ENCODE data around the gene POLR2C. TPM values are rescaled to one million over a fixed set of nuclear protein-coding genes. Genes with fewer than 3 reads are reported as not detected.

The POLR2C gene
- total RNA-seq, 2 experiments from 2014 or later = 52.5 to 57.0 TPM

DNA sequence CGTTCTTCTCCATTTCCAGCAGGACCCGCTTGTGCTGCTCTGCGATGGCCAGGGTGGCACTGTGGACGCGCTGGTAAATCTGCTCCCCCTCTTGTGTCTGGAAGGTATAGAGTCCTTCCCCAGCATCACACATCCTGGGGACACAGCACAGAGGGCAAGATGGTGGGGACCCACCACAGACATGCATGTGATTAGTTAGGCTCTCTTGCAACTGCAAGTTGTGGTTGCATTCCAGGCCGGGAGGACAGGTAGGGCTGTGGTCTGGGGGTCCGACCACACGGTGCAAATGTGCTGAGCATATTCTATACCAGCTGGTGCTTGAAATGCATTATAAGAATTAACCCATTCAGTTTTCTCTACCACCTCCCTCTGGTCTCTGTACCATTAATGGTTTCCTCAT is 11.4 kb downstream of the POLR2C start:
- no peak for DNase-seq
- intact Hi-C loops (cut with micrococcal nuclease) = no loop called here
- no peak overlapping the region for H3K27ac Mint-ChIP-seq
- H3K27me3 Mint-ChIP-seq = no peaks in the 10 kb centered on the region
- H3K36me3 Mint-ChIP-seq = peaks cover 16% of the 10 kb centered on the region
- no peak overlapping the region for H3K4me3 Mint-ChIP-seq
- CTCF ChIA-PET = interaction anchor here (4.7 to 4.9 kb wide), 2 partner anchors 12 to 46 kb away, joined by 26 to 39 read pairs; partner anchors contain the start of gene POLR2C
- no peaks in the 10 kb centered on the region for H3K9me3 Mint-ChIP-seq
- POLR2A ChIA-PET = interaction anchor here (1.3 kb wide), 1 partner anchor 9 kb away, joined by 4 read pairs; no protein-coding TSS in a partner anchor
- peaks cover 14% of the 10 kb centered on the region for H3K4me1 Mint-ChIP-seq (ENCODE audit: low read depth)

GRCh38 chr16:57474671-57475661 is 12.5 kb downstream of the POLR2C start:
- H3K36me3 Mint-ChIP-seq = peaks cover 14% of the 10 kb centered on the region
- ChIA-PET CTCF (interaction anchor here (0.7 to 4.9 kb wide), 11 partner anchors 9 to 101 kb away, joined by 3 to 39 read pairs (median 5); partner anchors contain the start of genes CIAPIN1, COQ9 and POLR2C), POLR2A (interaction anchor here (1.3 kb wide), 1 partner anchor 10 kb away, joined by 4 read pairs; no protein-coding TSS in a partner anchor)
- H3K27ac Mint-ChIP-seq = peak overlapping the region; percentile 66
- no peak for DNase-seq
- no peaks in the 10 kb centered on the region for H3K27me3 Mint-ChIP-seq
- H3K9me3 Mint-ChIP-seq = no peaks in the 10 kb centered on the region
- H3K4me3 Mint-ChIP-seq = no peak overlapping the region
- intact Hi-C loops (cut with micrococcal nuclease) = loop anchor here (1.0 to 5.0 kb wide), 2 partner anchors 44 to 62 kb away; partner anchors contain the start of gene CCDC102A
- peaks cover 14% of the 10 kb centered on the region for H3K4me1 Mint-ChIP-seq (ENCODE audit: low read depth)

DNA sequence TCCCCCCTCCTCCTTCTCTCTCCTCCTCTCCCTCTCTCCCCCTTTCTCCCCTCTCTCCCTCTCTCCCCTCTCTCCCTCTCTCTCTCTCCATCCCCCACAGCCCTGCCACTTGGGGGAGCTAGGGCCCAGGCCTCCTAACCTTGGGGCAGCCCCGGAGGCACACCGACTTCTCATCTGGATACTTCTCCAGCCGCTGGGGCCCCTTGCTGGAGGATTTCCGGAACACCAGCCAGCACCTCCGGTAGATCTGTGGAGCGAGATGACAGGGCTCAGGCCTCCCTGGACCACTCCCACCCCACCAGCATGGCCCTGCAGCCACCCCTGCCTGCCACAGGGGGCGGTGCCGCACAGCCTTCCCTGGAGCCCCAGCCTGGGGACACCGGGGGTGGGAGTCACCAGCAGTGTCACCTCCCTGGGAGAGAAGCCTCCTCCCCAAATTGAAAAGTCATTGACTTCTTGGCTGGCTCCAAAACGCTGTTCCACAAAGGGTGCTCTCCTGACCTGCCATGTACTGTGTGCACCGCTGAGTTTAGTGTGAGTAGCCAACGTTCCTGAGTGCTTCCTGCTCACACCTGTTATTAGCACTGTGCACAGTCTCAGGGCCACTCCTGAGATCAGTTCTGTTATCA is 13.3 kb downstream of the POLR2C start:
- peak; percentile 96 for DNase-seq
- H3K27ac Mint-ChIP-seq = peak overlapping the region; percentile 45
- intact Hi-C loops (cut with micrococcal nuclease) = loop anchor here (1.0 to 5.0 kb wide), 4 partner anchors 14 to 176 kb away; partner anchors contain the start of genes CCDC102A and POLR2C
- H3K4me1 Mint-ChIP-seq (ENCODE audit: low read depth) = peaks cover 14% of the 10 kb centered on the region
- ChIA-PET CTCF (interaction anchor here (0.6 to 4.9 kb wide), 14 partner anchors 9 to 100 kb away, joined by 3 to 39 read pairs (median 4); partner anchors contain the start of genes CIAPIN1, COQ9 and POLR2C), POLR2A (no interaction called here)
- H3K9me3 Mint-ChIP-seq = no peaks in the 10 kb centered on the region
- no peaks in the 10 kb centered on the region for H3K27me3 Mint-ChIP-seq
- H3K36me3 Mint-ChIP-seq = peaks cover 9% of the 10 kb centered on the region
- peak overlapping the region; percentile 6 for H3K4me3 Mint-ChIP-seq

GRCh38 chr16:57476546-57477410 is 14.3 kb downstream of the POLR2C start:
- Mint-ChIP-seq H3K4me3 (no peak overlapping the region), H3K4me1 (ENCODE audit: low read depth) (peaks cover 14% of the 10 kb centered on the region), H3K27ac (peak overlapping the region; percentile 45), H3K27me3 (no peaks in the 10 kb centered on the region), H3K36me3 (peaks cover 4% of the 10 kb centered on the region), H3K9me3 (no peaks in the 10 kb centered on the region)
- POLR2A ChIA-PET = no interaction called here
- intact Hi-C loops (cut with micrococcal nuclease) = loop anchor here (1.0 to 5.0 kb wide), 3 partner anchors 14 to 176 kb away; partner anchors contain the start of genes CCDC102A and POLR2C
- peak; percentile 29 for DNase-seq
- CTCF ChIA-PET = interaction anchor here (1.0 to 4.9 kb wide), 8 partner anchors 11 to 99 kb away, joined by 3 to 39 read pairs (median 9); partner anchors contain the start of genes CIAPIN1, COQ9 and POLR2C

GRCh38 chr16:57477531-57478202 is 15.2 kb downstream of the POLR2C start:
- no peak overlapping the region for H3K27ac Mint-ChIP-seq
- no peaks in the 10 kb centered on the region for H3K27me3 Mint-ChIP-seq
- peaks cover 14% of the 10 kb centered on the region for H3K4me1 Mint-ChIP-seq (ENCODE audit: low read depth)
- POLR2A ChIA-PET = no interaction called here
- H3K36me3 Mint-ChIP-seq = no peaks in the 10 kb centered on the region
- intact Hi-C loops (cut with micrococcal nuclease) = loop anchor here (5.0 kb wide), 1 partner anchor 60 kb away; the partner anchor contains the start of gene CCDC102A
- no peak overlapping the region for H3K4me3 Mint-ChIP-seq
- DNase-seq = no peak
- H3K9me3 Mint-ChIP-seq = no peaks in the 10 kb centered on the region
- CTCF ChIA-PET = interaction anchor here (1.6 to 4.9 kb wide), 2 partner anchors 42 to 45 kb away, joined by 4 to 39 read pairs; no protein-coding TSS in a partner anchor

- intact Hi-C loops (cut with micrococcal nuclease) = loop anchor here (5.0 kb wide), 1 partner anchor 59 kb away; the partner anchor contains the start of gene CCDC102A
- CTCF ChIA-PET = interaction anchor here (1.6 to 3.5 kb wide), 2 partner anchors 41 to 44 kb away, joined by 4 to 18 read pairs; no protein-coding TSS in a partner anchor
- Mint-ChIP-seq H3K36me3 (no peaks in the 10 kb centered on the region), H3K9me3 (no peaks in the 10 kb centered on the region), H3K4me1 (ENCODE audit: low read depth) (peaks cover 14% of the 10 kb centered on the region), H3K27me3 (no peaks in the 10 kb centered on the region), H3K4me3 (no peak overlapping the region), H3K27ac (peak overlapping the region; percentile 44)
- DNase-seq = no peak
- POLR2A ChIA-PET = no interaction called here
Observed at GRCh38 chr16:57478396-57479204, 16.1 kb downstream of the POLR2C start.

GRCh38 chr16:57479205-57479975 is 16.9 kb downstream of the POLR2C start:
- intact Hi-C loops (cut with micrococcal nuclease) = loop anchor here (5.0 kb wide), 1 partner anchor 58 kb away; the partner anchor contains the start of gene CCDC102A

GRCh38 chr16:57479976-57480753 is 17.7 kb downstream of the POLR2C start:
- no peak for DNase-seq

More at GRCh38 chr16:57479205-57479975, 16.9 kb downstream of the POLR2C start:
- POLR2A ChIA-PET = no interaction called here
- H3K9me3 Mint-ChIP-seq = no peaks in the 10 kb centered on the region
- no peaks in the 10 kb centered on the region for H3K27me3 Mint-ChIP-seq
- H3K4me1 Mint-ChIP-seq (ENCODE audit: low read depth) = peaks cover 14% of the 10 kb centered on the region
- no peak overlapping the region for H3K4me3 Mint-ChIP-seq
- no peaks in the 10 kb centered on the region for H3K36me3 Mint-ChIP-seq
- no peak overlapping the region for H3K27ac Mint-ChIP-seq
- CTCF ChIA-PET = interaction anchor here (0.8 to 3.5 kb wide), 4 partner anchors 17 to 169 kb away, joined by 3 to 18 read pairs (median 4); partner anchors contain the start of gene POLR2C
- no peak for DNase-seq

DNA sequence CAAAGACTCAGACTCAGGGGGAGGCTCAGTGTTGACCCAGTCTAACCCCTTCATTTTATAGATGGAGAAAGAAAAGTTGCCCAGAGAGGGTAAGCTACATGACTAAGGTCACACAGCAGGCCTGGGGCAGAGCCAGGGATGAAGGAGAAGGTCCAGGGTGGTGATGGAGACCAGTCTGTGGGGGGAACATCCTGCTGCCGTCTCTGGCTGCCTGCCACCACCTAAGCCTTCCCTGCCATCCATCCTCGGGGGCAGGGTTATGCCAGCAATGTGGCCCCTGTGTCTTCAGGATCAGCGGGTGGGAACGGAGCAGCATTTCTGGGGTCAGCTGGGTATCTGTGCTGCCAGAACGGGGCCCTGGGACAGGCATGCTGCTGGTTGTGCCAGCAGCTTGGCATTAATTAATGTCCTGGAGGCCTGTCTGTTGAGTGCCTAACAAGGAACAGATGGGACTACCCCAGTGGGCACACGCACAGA is 18.3 kb downstream of the POLR2C start:
- H3K4me3 Mint-ChIP-seq = no peak overlapping the region
- H3K36me3 Mint-ChIP-seq = no peaks in the 10 kb centered on the region
- no peaks in the 10 kb centered on the region for H3K27me3 Mint-ChIP-seq

More at GRCh38 chr16:57479976-57480753, 17.7 kb downstream of the POLR2C start:
- CTCF ChIA-PET = interaction anchor here (0.8 to 3.5 kb wide), 3 partner anchors 18 to 168 kb away, joined by 3 to 18 read pairs (median 3); partner anchors contain the start of gene POLR2C
- Mint-ChIP-seq H3K27ac (no peak overlapping the region), H3K4me3 (no peak overlapping the region), H3K4me1 (ENCODE audit: low read depth) (peaks cover 13% of the 10 kb centered on the region), H3K9me3 (no peaks in the 10 kb centered on the region), H3K27me3 (no peaks in the 10 kb centered on the region), H3K36me3 (no peaks in the 10 kb centered on the region)
- POLR2A ChIA-PET = no interaction called here
- intact Hi-C loops (cut with micrococcal nuclease) = loop anchor here (5.0 kb wide), 1 partner anchor 57 kb away; the partner anchor contains the start of gene CCDC102A

More for the DNA sequence above, 18.3 kb downstream of the POLR2C start:
- H3K27ac Mint-ChIP-seq = no peak overlapping the region
- peaks cover 13% of the 10 kb centered on the region for H3K4me1 Mint-ChIP-seq (ENCODE audit: low read depth)
- ChIA-PET CTCF (interaction anchor here (0.5 to 3.5 kb wide), 3 partner anchors 18 to 200 kb away, joined by 3 to 18 read pairs (median 3); partner anchors contain the start of gene POLR2C), POLR2A (no interaction called here)
- H3K9me3 Mint-ChIP-seq = no peaks in the 10 kb centered on the region
- intact Hi-C loops (cut with micrococcal nuclease) = no loop called here
- no peak for DNase-seq
